Measurements from ENCODE around the gene GABRA4. TPM values are rescaled to one million over a fixed set of nuclear protein-coding genes. Genes with fewer than 3 reads are reported as not detected.

The GABRA4 gene
- total RNA-seq, 4 donors from 2014 or later, result under 0.01 to 0.76 (median 0.53) TPM

GRCh38 chr4:46968847-46969246 is 24.5 kb downstream of the GABRA4 start:
- DNase-seq, result no peak
- H3K36me3 ChIP-seq, result no peaks in the 10 kb centered on the region
- no peaks in the 10 kb centered on the region for H3K27me3 ChIP-seq
- no peak overlapping the region for H3K27ac ChIP-seq
- H3K4me3 ChIP-seq, result no peak overlapping the region
- H3K9me3 ChIP-seq, result no peaks in the 10 kb centered on the region
- no peaks in the 10 kb centered on the region for H3K4me1 ChIP-seq
- no peak for TF ChIP-seq CTCF (IDR thresholded peaks at IDR 0.05)

- no peak overlapping the region for H3K4me3 ChIP-seq
- H3K27ac ChIP-seq, result no peak overlapping the region
- TF ChIP-seq CTCF (IDR thresholded peaks at IDR 0.05), result no peak
- no peak for TF ChIP-seq POLR2A (IDR thresholded peaks at IDR 0.05)
- H3K27me3 ChIP-seq, result no peaks in the 10 kb centered on the region
- no peaks in the 10 kb centered on the region for H3K9me3 ChIP-seq
- DNase-seq, result no peak
- H3K36me3 ChIP-seq, result no peaks in the 10 kb centered on the region
- H3K4me1 ChIP-seq, result no peaks in the 10 kb centered on the region
Observed at GRCh38 chr4:46967631-46968030, 25.8 kb downstream of the GABRA4 start.

GRCh38 chr4:46958742-46959488 is 34.5 kb downstream of the GABRA4 start:
- H3K36me3 ChIP-seq, result no peaks in the 10 kb centered on the region
- no peaks in the 10 kb centered on the region for H3K4me1 ChIP-seq
- H3K27me3 ChIP-seq, result no peaks in the 10 kb centered on the region
- no peak overlapping the region for H3K27ac ChIP-seq
- no peaks in the 10 kb centered on the region for H3K9me3 ChIP-seq
- H3K4me3 ChIP-seq, result no peak overlapping the region
- no peak for DNase-seq
- TF ChIP-seq POLR2A (IDR thresholded peaks at IDR 0.05) (no peak), CTCF (IDR thresholded peaks at IDR 0.05) (no peak)

- H3K4me3 ChIP-seq, result no peak overlapping the region
- TF ChIP-seq CTCF (IDR thresholded peaks at IDR 0.05) (no peak), POLR2A (IDR thresholded peaks at IDR 0.05) (no peak)
- DNase-seq, result no peak
- H3K4me1 ChIP-seq, result no peaks in the 10 kb centered on the region
- no peaks in the 10 kb centered on the region for H3K36me3 ChIP-seq
- no peaks in the 10 kb centered on the region for H3K9me3 ChIP-seq
- no peaks in the 10 kb centered on the region for H3K27me3 ChIP-seq
- no peak overlapping the region for H3K27ac ChIP-seq
Observed at GRCh38 chr4:46956451-46956850, 36.9 kb downstream of the GABRA4 start.

GRCh38 chr4:46955601-46956000 is 37.8 kb downstream of the GABRA4 start:
- no peaks in the 10 kb centered on the region for H3K9me3 ChIP-seq
- no peaks in the 10 kb centered on the region for H3K27me3 ChIP-seq
- H3K4me1 ChIP-seq, result no peaks in the 10 kb centered on the region
- no peak for TF ChIP-seq CTCF (IDR thresholded peaks at IDR 0.05)
- TF ChIP-seq POLR2A (IDR thresholded peaks at IDR 0.05), result no peak
- no peak for DNase-seq
- H3K36me3 ChIP-seq, result no peaks in the 10 kb centered on the region
- H3K4me3 ChIP-seq, result no peak overlapping the region
- H3K27ac ChIP-seq, result no peak overlapping the region
